HCT116 (cell line): ENCODE results near the gene GRAMD1C. TPM values are rescaled to one million over a fixed set of nuclear protein-coding genes. Genes with fewer than 3 reads are reported as not detected.

Source experiments
- ATAC-seq: fragments of 200-7000 bp; cut with Tn5 transposase; 2 replicates; pipeline ENCODE4 v1.9.1; 2020; ENCODE audit warnings: mild to moderate bottlenecking, moderate library complexity
- BruUV-seq: library from RNA; stranded (reverse); fragments of 400-500 nt; replicated peaks from 2 replicates; lab custom pipeline; 2021; lab: Mats Ljungman, UMichigan
- CTCF ChIA-PET: fragments of 300-600 bp; sonication (Branson Sonifier 250); formaldehyde crosslinking; loops from one replicate; lab custom pipeline; 2021; ENCODE audit warnings: antibody characterized with exemption; lab: Charles Lee
- POLR2A ChIA-PET: fragments of 300-600, 350-600 bp; sonication (Branson Sonifier 250); formaldehyde crosslinking; loops from one replicate; lab custom pipeline; 2021; ENCODE audit warnings: antibody characterized with exemption; lab: Charles Lee
- RAD21 ChIA-PET, 2 experiments: fragments of 300-600 bp; sonication (Branson Sonifier 250); formaldehyde crosslinking; loops; one replicate each; lab custom pipeline; 2023; ENCODE audit warnings: low total read pairs in 2 of 2; ENCODE audit not compliant: uncharacterized antibody in 2 of 2, unreplicated experiment in 2 of 2, low non-redundant PET in 1 of 2; lab: Charles Lee
- DNase-seq: peaks from one replicate; pipeline ENCODE4 v3.0.0-alpha.2; 2010; ENCODE audit warnings: low read depth, low spot score
- H2AFZ ChIP-seq: fragments of 200-600 bp; shearing (Covaris generic), sonication (generic); 2 replicates; pipeline ENCODE4 v1.6.1; 2017; ENCODE audit warnings: low read depth, mixed run types, mixed read lengths, antibody characterized with exemption, low read length; ENCODE audit not compliant: poor library complexity, severe bottlenecking
- H3K27ac ChIP-seq: 2 replicates; pipeline ENCODE4 v1.5.1; 2012; ENCODE audit warnings: low read depth, low read length
- H3K27me3 ChIP-seq: fragments of 200-600 bp; sonication (generic); 2 replicates; pipeline ENCODE4 v1.6.1; 2016; ENCODE audit warnings: mixed run types, low read length, mixed read lengths; ENCODE audit not compliant: insufficient read depth
- H3K36me3 ChIP-seq, 2 experiments: fragments of 200-500 bp in 1 of 2; fragments of 200-600 bp in 1 of 2; sonication (Bioruptor generic) in 1 of 2; sonication (generic) in 1 of 2; 2 replicates each; pipeline versions ENCODE4 v1.5.1 to v1.6.1; 2014 to 2016; ENCODE audit warnings: low read length in 2 of 2, inconsistent platforms in 1 of 2, mixed read lengths in 1 of 2, mixed run types in 1 of 2; ENCODE audit not compliant: insufficient read depth in 2 of 2, control insufficient read depth in 1 of 2
- H3K4me1 ChIP-seq, 2 experiments: fragments of 200-600 bp in 1 of 2; sonication (generic) in 1 of 2; 2 replicates each; pipeline versions ENCODE4 v1.5.1 to v1.6.1; 2012 to 2017; ENCODE audit warnings: low read length in 2 of 2, inconsistent platforms in 1 of 2, mild to moderate bottlenecking in 1 of 2, mixed read lengths in 1 of 2, mixed run types in 1 of 2, moderate library complexity in 1 of 2; ENCODE audit not compliant: insufficient read depth in 2 of 2, control insufficient read depth in 1 of 2
- H3K4me2 ChIP-seq: fragments of 200-600 bp; sonication (generic); 2 replicates; pipeline ENCODE4 v1.6.1; 2017; ENCODE audit warnings: mixed run types, low read length, mixed read lengths
- H3K4me3 ChIP-seq, 2 experiments: fragments of 200-600 bp in 1 of 2; sonication (generic) in 1 of 2; replicated peaks in 1 of 2; 2 replicates each; pipeline ENCODE4 v1.5.1; 2011 to 2016; ENCODE audit warnings: low read length in 2 of 2, control low read depth in 1 of 2, low read depth in 1 of 2, mild to moderate bottlenecking in 1 of 2, mixed read lengths in 1 of 2, mixed run types in 1 of 2
- H3K79me2 ChIP-seq: fragments of 200-600 bp; sonication (generic); 2 replicates; pipeline ENCODE4 v1.6.1; 2017; ENCODE audit warnings: mild to moderate bottlenecking, mixed run types, low read length, moderate library complexity, mixed read lengths; ENCODE audit not compliant: insufficient read depth
- H3K9ac ChIP-seq: fragments of 200-600 bp; sonication (generic); 2 replicates; pipeline ENCODE4 v1.6.1; 2016; ENCODE audit warnings: low read length, mixed read lengths
- H3K9me2 ChIP-seq: fragments of 200-600 bp; sonication (generic), shearing (Covaris generic); 2 replicates; pipeline ENCODE4 v1.6.1; 2017; ENCODE audit warnings: mixed run types, mild to moderate bottlenecking, moderate library complexity; ENCODE audit not compliant: insufficient read depth
- H3K9me3 ChIP-seq, 2 experiments: fragments of 200-500 bp in 1 of 2; fragments of 200-600 bp in 1 of 2; sonication (Bioruptor generic) in 1 of 2; sonication (generic) in 1 of 2; 2 replicates each; pipeline ENCODE4 v1.6.1; 2014 to 2017; ENCODE audit warnings: low read length in 2 of 2, mixed read lengths in 2 of 2, inconsistent platforms in 1 of 2, low read depth in 1 of 2, mild to moderate bottlenecking in 1 of 2, mixed run types in 1 of 2, moderate library complexity in 1 of 2; ENCODE audit not compliant: control insufficient read depth in 1 of 2, insufficient read depth in 1 of 2
- H4K20me1 ChIP-seq: fragments of 200-600 bp; sonication (generic), shearing (Covaris generic); 2 replicates; pipeline ENCODE4 v1.6.1; 2017; ENCODE audit warnings: mixed run types, mild to moderate bottlenecking, moderate library complexity; ENCODE audit not compliant: insufficient read depth
- ELF1 ChIP-seq: IDR thresholded peaks from 2 replicates; pipeline ENCODE4 v1.6.1; 2012; ENCODE audit warnings: low read depth, borderline replicate concordance
- EZH2 ChIP-seq: fragments of 200-600 bp; sonication (generic); IDR thresholded peaks from 2 replicates; pipeline ENCODE4 v1.6.1; 2017; ENCODE audit warnings: antibody characterized with exemption, mixed run types
- FOSL1 ChIP-seq: IDR thresholded peaks from 2 replicates; pipeline ENCODE4 v1.6.1; 2012; ENCODE audit warnings: low read depth
- POLR2AphosphoS5 ChIP-seq: IDR thresholded peaks from 2 replicates; pipeline ENCODE4 v1.6.1; 2011; ENCODE audit warnings: mild to moderate bottlenecking, low read depth, low read length, moderate library complexity
- TCF7L2 ChIP-seq: IDR thresholded peaks from 2 replicates; pipeline ENCODE4 v1.7.0; 2011; ENCODE audit warnings: borderline replicate concordance, inconsistent platforms; ENCODE audit not compliant: insufficient read depth, insufficient read length; ENCODE audit errors: extremely low read depth
- YY1 ChIP-seq: IDR thresholded peaks from 2 replicates; pipeline ENCODE4 v1.6.1; 2011; ENCODE audit warnings: low read length, low read depth, moderate library complexity, mild to moderate bottlenecking; ENCODE audit not compliant: insufficient replicate concordance; ENCODE audit errors: extremely low read depth
- ZNF274 ChIP-seq: fragments of 200-500 bp; sonication (Bioruptor generic); IDR thresholded peaks from 2 replicates; pipeline ENCODE4 v1.6.1; 2014; ENCODE audit warnings: mild to moderate bottlenecking, low read depth, low read length, inconsistent platforms
- intact Hi-C: fragments of 100-400 bp; cut with micrococcal nuclease; formaldehyde crosslinking; loops from 2 replicates; pipeline ENCODE4 v1.10.0; 2022
- total RNA-seq: library from RNA; stranded (reverse); gene quantifications from one replicate; pipeline ENCODE4 v1.2.1, GENCODE V29; 2021; ENCODE audit not compliant: unreplicated experiment
- TF ChIP-seq, protein P1 (sequence below): IDR thresholded peaks from 2 replicates; pipeline ENCODE4 v1.6.1; 2011; ENCODE audit warnings: mild to moderate bottlenecking, low read length, moderate library complexity; ENCODE audit not compliant: insufficient replicate concordance; ENCODE audit errors: extremely low read depth
- TF ChIP-seq, protein P2 (sequence below): IDR thresholded peaks from 2 replicates; pipeline ENCODE4 v1.6.1; 2012
- TF ChIP-seq, protein P3 (sequence below), 3 experiments: fragments of 200-600 bp in 1 of 3; sonication (generic) in 1 of 3; IDR thresholded peaks in 2 of 3; conservative IDR thresholded peaks in 1 of 3; 2 replicates each; pipeline ENCODE4 v1.5.1; 2012 to 2017; ENCODE audit warnings: low read depth in 2 of 3, low read length in 2 of 3, antibody characterized with exemption in 1 of 3, borderline replicate concordance in 1 of 3, control low read depth in 1 of 3, mild to moderate bottlenecking in 1 of 3, mixed read lengths in 1 of 3, mixed run types in 1 of 3, moderate library complexity in 1 of 3; ENCODE audit not compliant: insufficient read depth in 1 of 3

GRAMD1C gene
- total RNA-seq, 1 experiment from 2014 or later = 7.9 TPM

DNA sequence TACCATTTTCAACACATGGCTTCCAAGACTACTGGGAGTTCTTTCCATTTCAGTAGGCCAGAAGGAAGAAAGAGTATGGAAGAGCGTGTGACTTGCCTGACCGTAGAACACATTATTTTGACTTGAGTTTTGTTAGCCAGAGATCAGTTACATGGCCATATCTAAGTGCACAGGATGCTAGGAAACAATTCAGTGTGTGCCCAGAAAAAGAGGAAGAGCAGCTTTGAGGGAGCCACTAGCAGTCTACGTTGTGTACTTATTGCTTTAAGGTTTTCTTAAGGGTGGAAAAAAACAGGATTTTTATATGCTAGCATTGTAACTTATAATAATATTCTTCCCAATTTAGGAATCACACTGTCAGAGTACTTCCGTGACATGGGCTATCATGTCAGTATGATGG lies 44.1 kb upstream of the GRAMD1C start (continued):
- TF ChIP-seq, protein P1, sequence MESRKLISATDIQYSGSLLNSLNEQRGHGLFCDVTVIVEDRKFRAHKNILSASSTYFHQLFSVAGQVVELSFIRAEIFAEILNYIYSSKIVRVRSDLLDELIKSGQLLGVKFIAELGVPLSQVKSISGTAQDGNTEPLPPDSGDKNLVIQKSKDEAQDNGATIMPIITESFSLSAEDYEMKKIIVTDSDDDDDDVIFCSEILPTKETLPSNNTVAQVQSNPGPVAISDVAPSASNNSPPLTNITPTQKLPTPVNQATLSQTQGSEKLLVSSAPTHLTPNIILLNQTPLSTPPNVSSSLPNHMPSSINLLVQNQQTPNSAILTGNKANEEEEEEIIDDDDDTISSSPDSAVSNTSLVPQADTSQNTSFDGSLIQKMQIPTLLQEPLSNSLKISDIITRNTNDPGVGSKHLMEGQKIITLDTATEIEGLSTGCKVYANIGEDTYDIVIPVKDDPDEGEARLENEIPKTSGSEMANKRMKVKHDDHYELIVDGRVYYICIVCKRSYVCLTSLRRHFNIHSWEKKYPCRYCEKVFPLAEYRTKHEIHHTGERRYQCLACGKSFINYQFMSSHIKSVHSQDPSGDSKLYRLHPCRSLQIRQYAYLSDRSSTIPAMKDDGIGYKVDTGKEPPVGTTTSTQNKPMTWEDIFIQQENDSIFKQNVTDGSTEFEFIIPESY = no peak
- TF ChIP-seq, protein P2, sequence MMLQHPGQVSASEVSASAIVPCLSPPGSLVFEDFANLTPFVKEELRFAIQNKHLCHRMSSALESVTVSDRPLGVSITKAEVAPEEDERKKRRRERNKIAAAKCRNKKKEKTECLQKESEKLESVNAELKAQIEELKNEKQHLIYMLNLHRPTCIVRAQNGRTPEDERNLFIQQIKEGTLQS = no peak
- TF ChIP-seq FOSL1 = no peak

DNA sequence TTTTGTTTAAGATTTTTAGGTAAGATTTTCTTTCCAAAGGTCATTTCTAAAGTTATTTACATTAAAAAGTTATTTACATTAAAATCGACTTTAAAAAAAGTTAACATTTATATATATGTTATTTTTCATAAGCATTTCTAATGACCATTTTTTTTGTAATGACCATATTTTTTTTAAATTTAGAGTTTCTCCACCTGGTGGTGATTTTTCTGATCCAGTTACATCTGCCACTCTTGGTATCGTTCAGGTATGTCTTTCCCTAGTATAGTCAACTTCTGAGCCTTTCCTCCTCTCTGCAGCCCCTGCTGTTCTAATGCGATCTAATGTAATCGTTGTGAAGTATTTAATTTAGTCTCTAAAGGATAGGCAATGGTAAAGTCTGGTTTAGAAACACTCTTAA lies 42.9 kb upstream of the GRAMD1C start:
- H3K27ac ChIP-seq = no peak overlapping the region
- no peaks in the 10 kb centered on the region for H3K27me3 ChIP-seq
- no peaks in the 10 kb centered on the region for H3K9me2 ChIP-seq
- ChIA-PET POLR2A (no interaction called here), CTCF (no interaction called here), RAD21 (no interaction called here)
- H4K20me1 ChIP-seq = 0 out of 2 replicates have a peak, but pooled peaks cover 3% of the 10 kb centered on the region
- intact Hi-C loops = loop anchor here (5.0 kb wide), 1 partner anchor 353 kb away; the partner anchor contains the start of gene CFAP44
- H3K4me3 ChIP-seq = no peak overlapping the region
- H3K4me1 ChIP-seq = no peaks in the 10 kb centered on the region
- TF ChIP-seq ZNF274 (no peak), EZH2 (no peak), YY1 (no peak), POLR2AphosphoS5 (no peak), TCF7L2 (no peak), ELF1 (no peak), FOSL1 (no peak)
- TF ChIP-seq, protein P3, sequence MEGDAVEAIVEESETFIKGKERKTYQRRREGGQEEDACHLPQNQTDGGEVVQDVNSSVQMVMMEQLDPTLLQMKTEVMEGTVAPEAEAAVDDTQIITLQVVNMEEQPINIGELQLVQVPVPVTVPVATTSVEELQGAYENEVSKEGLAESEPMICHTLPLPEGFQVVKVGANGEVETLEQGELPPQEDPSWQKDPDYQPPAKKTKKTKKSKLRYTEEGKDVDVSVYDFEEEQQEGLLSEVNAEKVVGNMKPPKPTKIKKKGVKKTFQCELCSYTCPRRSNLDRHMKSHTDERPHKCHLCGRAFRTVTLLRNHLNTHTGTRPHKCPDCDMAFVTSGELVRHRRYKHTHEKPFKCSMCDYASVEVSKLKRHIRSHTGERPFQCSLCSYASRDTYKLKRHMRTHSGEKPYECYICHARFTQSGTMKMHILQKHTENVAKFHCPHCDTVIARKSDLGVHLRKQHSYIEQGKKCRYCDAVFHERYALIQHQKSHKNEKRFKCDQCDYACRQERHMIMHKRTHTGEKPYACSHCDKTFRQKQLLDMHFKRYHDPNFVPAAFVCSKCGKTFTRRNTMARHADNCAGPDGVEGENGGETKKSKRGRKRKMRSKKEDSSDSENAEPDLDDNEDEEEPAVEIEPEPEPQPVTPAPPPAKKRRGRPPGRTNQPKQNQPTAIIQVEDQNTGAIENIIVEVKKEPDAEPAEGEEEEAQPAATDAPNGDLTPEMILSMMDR (IDR thresholded peaks at IDR 0.05 in 2 of 3, conservative IDR thresholded peaks at IDR 0.05 in 1 of 3; ENCODE audit: borderline replicate concordance in 1 of 3, insufficient read depth in 1 of 3, low read depth in 2 of 3, low read length in 2 of 3) = no peak
- TF ChIP-seq, protein P2 = no peak
- no peak overlapping the region for H2AFZ ChIP-seq
- no TSS peak for BruUV-seq
- no peak for DNase-seq
- H3K4me2 ChIP-seq = no peak overlapping the region
- no peak overlapping the region for H3K9ac ChIP-seq
- H3K36me3 ChIP-seq = peaks cover 0 to 12% of the 10 kb centered on the region in 2 experiments; a peak in 2 of 4 replicates
- ATAC-seq = no peak
- no peaks in the 10 kb centered on the region for H3K79me2 ChIP-seq
- no peaks in the 10 kb centered on the region for H3K9me3 ChIP-seq
